CD4-positive, alpha-beta T cell treated with Interferon gamma for 1 hour (primary cell): ENCODE measurements around the gene PODXL2.
"Not testable (repeated sequence)": the region's sequence is repeated elsewhere in the genome, so short reads cannot be mapped to it uniquely, and the experiment has no call there.

Experiments
- DNase-seq: peaks from one replicate; pipeline ENCODE4 v3.0.0-alpha.2; 2020

PODXL2 gene

GRCh38 chr3:127691489-127691888 lies 62.5 kb downstream of the PODXL2 start:
- no peak for DNase-seq

GRCh38 chr3:127691974-127692373 lies 63.0 kb downstream of the PODXL2 start:
- DNase-seq = no peak

DNA sequence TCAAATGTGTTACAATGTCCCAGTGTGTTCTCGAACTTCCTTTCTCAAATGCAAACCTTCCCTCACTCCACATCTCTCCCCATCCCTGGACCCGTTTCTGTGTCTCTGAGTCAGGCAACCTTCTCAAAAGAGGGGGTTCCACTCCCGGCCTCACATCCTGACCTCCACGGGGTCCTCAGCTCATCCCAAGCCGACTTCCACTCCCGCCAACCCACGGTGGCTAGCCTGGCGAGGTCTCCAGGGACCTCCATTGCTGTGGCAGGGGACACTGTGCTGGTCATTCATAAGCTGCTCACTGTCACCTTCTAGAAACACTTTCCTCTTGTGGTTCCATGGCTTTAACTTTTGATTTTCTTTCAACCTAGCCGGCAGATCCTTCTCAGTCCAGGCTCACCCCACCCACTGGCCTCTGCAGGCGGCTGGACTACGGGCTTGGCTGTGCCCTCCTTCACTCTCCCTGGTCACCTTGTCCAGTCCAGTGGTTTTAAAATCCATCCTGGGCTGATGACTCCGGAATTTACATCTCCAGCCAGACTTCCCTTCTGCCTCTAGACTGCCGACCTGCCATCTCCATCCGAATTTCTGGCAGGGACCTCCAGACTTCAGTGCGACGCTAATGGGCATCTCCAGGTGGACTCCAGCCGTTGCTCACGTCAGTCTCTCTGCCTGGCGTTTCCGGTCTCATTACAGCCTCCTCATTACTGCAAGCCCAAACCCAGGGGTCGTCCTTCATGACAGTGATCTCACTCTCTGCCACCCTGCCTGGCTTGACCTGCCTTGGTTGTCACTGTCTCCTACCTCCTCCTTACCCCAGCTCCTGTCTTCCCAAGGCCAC lies 63.7 kb downstream of the PODXL2 start:
- DNase-seq = no peak

DNA sequence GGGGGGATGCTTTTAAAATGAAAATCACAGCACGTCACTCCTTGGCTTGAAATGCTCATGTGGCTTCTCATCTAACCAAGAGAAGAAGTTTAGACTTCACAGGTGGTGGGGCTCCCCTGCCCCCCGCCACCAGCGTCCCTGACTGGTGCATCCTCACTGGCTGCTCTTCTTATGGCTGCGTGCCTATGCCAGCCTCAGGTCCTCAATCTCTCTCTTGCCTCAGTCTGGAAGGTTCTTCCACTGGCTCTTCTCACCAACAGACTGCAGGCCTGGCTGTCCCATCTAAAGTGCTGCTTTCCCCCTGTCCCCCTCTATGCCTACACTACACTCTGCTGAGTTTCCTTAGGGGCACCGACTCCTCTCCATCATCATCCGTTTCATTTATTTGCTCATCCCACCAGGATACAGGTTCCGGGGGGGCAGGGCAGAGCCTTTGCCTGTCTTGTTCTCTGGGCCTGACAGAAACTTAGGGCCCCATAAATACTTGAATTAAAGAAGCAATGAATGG lies 64.4 kb downstream of the PODXL2 start:
- no peak for DNase-seq

- peak; percentile 54 for DNase-seq
Observed at GRCh38 chr3:127694467-127695215, 65.7 kb downstream of the PODXL2 start.

- peak; percentile 64 for DNase-seq
Observed at GRCh38 chr3:127697551-127698240, 68.7 kb downstream of the PODXL2 start.

- no peak for DNase-seq
Observed at GRCh38 chr3:127698286-127698685, 69.3 kb downstream of the PODXL2 start.

- DNase-seq = no peak
Observed at GRCh38 chr3:127698691-127699415, 69.9 kb downstream of the PODXL2 start.

DNA sequence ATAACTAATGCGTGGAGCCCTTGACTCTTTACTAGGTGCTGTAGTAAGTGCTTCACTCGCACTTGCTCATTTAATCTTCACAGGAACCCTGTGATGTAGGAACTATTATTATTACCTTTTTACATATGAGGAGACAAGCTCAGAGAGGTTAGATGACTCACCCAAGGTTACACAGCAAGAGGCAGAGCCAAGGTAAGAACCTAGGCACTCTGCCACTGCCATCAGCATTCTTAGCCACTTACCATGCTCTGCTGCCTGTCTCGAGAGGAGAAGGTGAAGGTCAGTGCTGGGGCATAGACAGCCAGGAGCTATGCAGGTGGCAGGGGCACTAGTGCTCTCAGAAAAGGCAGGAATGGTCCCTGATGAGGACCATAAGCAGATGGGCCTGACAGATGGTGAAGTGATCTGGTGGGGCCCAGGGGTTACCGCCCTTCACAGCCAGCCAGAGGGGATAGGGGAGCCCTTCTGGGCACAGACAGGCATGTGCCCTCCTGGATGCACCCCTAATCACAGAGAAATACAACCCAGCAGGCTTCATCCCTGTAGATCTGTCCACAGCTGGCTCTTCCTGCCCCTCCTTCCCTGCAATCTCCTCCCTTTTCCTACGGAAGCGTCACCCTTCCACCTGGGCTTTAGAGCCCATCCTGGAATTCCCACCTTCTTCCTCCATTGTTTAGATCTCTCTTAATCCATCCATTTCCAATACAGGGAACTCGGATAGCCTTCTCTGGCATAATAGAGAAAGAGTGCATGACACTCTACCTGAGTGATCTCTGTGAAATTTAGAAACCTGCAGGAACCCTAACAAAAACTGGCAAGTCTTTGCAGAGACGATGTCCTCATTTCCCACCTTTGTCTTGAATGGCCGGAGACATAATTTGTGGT lies 70.7 kb downstream of the PODXL2 start:
- DNase-seq = no peak

DNA sequence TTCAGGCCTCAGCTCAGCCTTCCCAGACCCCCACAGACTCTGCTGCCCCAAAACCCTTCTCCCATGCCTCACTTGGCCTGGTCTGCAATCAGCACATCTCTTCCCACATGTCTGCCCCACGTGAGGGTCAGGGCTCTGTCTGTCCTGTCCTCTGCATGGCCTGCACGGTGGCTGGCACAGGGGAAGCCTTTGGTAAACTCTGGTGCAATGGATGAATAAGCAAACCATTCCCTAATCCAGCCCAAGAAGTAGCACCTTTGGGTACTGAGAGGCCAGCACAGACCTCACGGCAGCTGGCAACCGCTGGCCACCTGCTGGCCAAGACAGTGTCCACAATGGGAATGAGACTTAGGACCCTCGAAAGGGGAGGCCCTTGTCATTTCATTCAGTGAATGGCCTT lies 71.4 kb downstream of the PODXL2 start:
- no peak for DNase-seq

DNA sequence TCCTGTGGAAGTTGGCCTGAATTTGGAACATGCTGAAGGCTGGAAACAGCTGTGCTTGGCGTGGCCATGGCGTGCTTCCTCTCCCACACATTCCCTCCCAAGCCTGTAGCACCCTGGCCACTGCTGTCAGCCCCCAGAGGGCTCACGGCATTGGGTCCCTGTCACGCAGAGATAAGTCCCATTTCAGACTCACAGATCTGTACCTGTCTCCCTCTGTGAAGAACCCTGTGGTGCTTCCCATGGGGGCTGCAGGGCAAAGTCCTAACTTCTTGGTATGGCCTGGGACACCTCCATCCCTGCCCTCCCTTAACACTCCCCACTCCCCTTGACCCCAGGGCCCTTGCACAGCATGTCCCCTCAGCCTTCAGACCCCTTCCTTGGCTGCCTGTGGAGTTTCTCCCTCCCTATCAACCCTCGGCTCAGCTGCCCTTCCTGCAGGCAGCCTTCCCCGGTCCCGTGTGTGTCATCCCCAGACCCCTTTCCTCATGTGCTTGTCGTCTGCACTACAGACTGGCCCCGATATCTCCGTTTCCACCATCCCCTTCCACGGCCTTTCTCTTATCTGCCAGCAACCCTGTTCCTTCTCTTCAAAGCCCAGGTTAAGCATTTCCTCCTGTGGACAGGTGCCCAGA lies 72.4 kb downstream of the PODXL2 start:
- no peak for DNase-seq

GRCh38 chr3:127702151-127702578 lies 73.2 kb downstream of the PODXL2 start:
- no peak for DNase-seq

GRCh38 chr3:127704840-127705239 lies 75.9 kb downstream of the PODXL2 start:
- DNase-seq = not testable (repeated sequence)

- DNase-seq = no peak
Observed at GRCh38 chr3:127706312-127706711, 77.3 kb downstream of the PODXL2 start.

DNA sequence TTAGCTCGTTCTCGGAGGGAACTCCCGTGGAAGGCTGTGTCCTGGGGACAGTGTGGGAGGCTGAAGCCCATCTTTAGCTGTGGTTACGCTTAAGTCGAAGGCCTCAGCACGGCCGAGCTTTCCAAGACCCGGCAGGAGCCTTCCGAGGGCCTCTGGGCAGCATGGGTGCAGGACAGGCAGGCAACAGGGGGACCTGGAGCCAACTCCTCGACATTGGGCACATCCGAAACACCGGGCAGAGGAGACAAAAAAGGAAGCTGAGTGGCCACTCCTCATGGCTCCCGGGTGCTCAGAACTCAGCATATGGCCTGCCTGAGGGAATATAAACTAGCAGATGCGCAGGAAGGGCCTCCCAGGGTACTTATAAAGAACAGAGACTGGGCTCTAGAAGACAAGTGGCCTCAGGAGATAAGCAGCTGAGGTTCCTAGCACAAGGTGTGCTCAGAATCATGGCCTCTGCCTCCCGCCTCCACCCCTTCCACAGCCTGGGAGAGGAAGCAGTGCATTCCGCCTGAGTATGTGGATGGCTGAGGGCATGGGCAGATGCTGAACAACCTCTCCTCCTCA lies 77.9 kb downstream of the PODXL2 start:
- no peak for DNase-seq

DNA sequence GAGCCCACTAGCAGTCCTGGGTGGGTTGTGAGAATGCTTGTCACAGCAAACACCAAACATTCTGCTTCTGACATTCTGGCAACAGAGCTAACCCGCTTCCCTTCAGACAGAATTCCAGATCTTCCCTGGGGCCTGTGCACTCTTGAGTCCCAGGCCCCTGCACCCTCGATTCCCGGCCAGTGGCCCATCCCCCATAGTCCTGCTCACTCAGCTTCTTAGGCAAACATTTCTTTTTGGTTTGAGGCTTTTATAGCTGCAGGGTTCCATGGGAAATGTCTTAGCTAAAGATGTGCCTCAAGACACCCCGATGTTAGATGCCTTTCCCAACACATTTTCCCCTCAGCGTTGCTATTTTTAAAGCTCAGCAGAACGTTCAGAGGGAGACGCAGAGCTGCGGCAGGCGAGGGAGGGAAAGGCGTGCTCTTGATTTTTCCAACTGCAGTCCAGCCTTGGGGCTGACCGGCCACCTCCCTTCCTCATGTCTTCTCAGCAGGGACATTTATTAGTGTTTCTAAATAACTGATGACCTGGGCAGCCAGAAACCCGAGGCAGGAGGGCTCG lies 78.9 kb downstream of the PODXL2 start:
- DNase-seq = no peak

DNA sequence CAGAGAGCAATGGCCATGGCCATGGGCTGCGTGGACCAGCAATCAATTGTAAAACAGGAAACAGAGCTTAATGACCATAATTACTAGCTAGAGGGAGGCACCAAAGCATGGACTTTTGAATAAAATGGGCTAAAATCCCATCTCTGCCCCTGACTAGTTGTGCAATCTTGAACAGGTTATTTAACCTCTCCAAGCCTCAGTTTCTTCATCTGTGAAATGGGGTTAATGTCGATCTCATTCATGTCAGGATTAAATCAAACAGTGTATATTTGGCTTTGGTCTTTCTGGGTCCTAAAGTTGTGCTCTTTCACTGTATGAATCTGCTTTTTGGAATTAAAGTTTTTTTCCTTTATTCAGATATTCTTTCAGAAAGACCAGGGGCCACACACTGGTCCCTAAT lies 79.9 kb downstream of the PODXL2 start:
- no peak for DNase-seq

GRCh38 chr3:127709320-127710060 lies 80.5 kb downstream of the PODXL2 start:
- no peak for DNase-seq

- no peak for DNase-seq
Observed at GRCh38 chr3:127710155-127710941, 81.4 kb downstream of the PODXL2 start.
